AG04450 (cell line): ENCODE results near the gene CPNE2. TPM values are rescaled to one million over a fixed set of nuclear protein-coding genes. Genes with fewer than 3 reads are reported as not detected.

Experiments used
- CTCF ChIA-PET: fragments of 300-600, 350-600 bp; formaldehyde crosslinking; extraction: SDS; loops from one replicate; lab custom pipeline; 2022; ENCODE audit warnings: antibody characterized with exemption, inconsistent platforms; lab: Charles Lee
- POLR2A ChIA-PET: fragments of 350-600 bp; formaldehyde crosslinking; extraction: SDS; loops from one replicate; lab custom pipeline; 2021; ENCODE audit warnings: antibody characterized with exemption, inconsistent platforms; lab: Yijun Ruan, JAX
- DNase-seq: peaks from one replicate; pipeline ENCODE4 v3.0.0-alpha.2; 2011; ENCODE audit warnings: low read depth, low spot score
- H3K27ac ChIP-seq: one replicate; pipeline ENCODE4 v1.5.1; 2012; ENCODE audit warnings: low read depth, low read length, control low read depth
- H3K27me3 ChIP-seq: one replicate; pipeline ENCODE4 v1.6.0; 2012; ENCODE audit warnings: low read length; ENCODE audit not compliant: control insufficient read depth, insufficient read depth
- H3K4me3 ChIP-seq: 2 replicates; pipeline ENCODE4 v1.5.1; 2011; ENCODE audit warnings: mild to moderate bottlenecking, low read depth, low read length, control low read depth
- H3K9me3 ChIP-seq: 2 replicates; pipeline ENCODE4 v1.5.1; 2012; ENCODE audit warnings: low read length; ENCODE audit not compliant: control insufficient read depth, insufficient read depth
- CTCF ChIP-seq: IDR thresholded peaks from 2 replicates; pipeline ENCODE4 v1.5.1; 2011; ENCODE audit warnings: low read depth, low read length, control low read depth, inconsistent platforms
- polyA plus RNA-seq: library from polyadenylated mRNA; depleted of rRNA; stranded (reverse); fragments of >200 nt; gene quantifications from 2 replicates; pipeline ENCODE4 v1.2.3, GENCODE V29; 2011

The CPNE2 gene
- polyA plus RNA-seq, 1 experiment, result 26.2 TPM

- H3K27ac ChIP-seq, result no peak overlapping the region
- H3K27me3 ChIP-seq, result no peaks in the 10 kb centered on the region
- CTCF ChIA-PET, result interaction anchor here (1.0 to 1.3 kb wide), 2 partner anchors 67 to 366 kb away, joined by 3 to 4 read pairs; partner anchors contain the start of gene CPNE2
- POLR2A ChIA-PET, result no interaction called here
- TF ChIP-seq CTCF, result no peak
- no peak overlapping the region for H3K4me3 ChIP-seq
- H3K9me3 ChIP-seq, result no peaks in the 10 kb centered on the region
- DNase-seq, result no peak
Observed at GRCh38 chr16:57159447-57159846, 67.1 kb downstream of the CPNE2 start.

GRCh38 chr16:57163842-57164241 lies 71.5 kb downstream of the CPNE2 start:
- CTCF ChIA-PET, result interaction anchor here (1.1 to 2.1 kb wide), 2 partner anchors 70 to 80 kb away, joined by 5 to 6 read pairs; no protein-coding TSS in a partner anchor

GRCh38 chr16:57165483-57165882 lies 73.1 kb downstream of the CPNE2 start:
- no peak for DNase-seq
- ChIA-PET POLR2A (interaction anchor here (0.7 kb wide), 1 partner anchor 24 kb away, joined by 3 read pairs; no protein-coding TSS in a partner anchor), CTCF (no interaction called here)
- no peaks in the 10 kb centered on the region for H3K9me3 ChIP-seq
- no peak overlapping the region for H3K27ac ChIP-seq
- no peak overlapping the region for H3K4me3 ChIP-seq
- no peak for TF ChIP-seq CTCF
- H3K27me3 ChIP-seq, result no peaks in the 10 kb centered on the region

More at GRCh38 chr16:57163842-57164241, 71.5 kb downstream of the CPNE2 start:
- no peak overlapping the region for H3K27ac ChIP-seq
- POLR2A ChIA-PET, result no interaction called here
- DNase-seq, result no peak
- no peak overlapping the region for H3K4me3 ChIP-seq
- no peaks in the 10 kb centered on the region for H3K27me3 ChIP-seq
- H3K9me3 ChIP-seq, result no peaks in the 10 kb centered on the region
- TF ChIP-seq CTCF, result no peak

GRCh38 chr16:57165938-57166337 lies 73.6 kb downstream of the CPNE2 start:
- no peak for DNase-seq
- no peak for TF ChIP-seq CTCF
- H3K27me3 ChIP-seq, result no peaks in the 10 kb centered on the region
- POLR2A ChIA-PET, result interaction anchor here (0.7 kb wide), 1 partner anchor 24 kb away, joined by 3 read pairs; no protein-coding TSS in a partner anchor
- no peak overlapping the region for H3K4me3 ChIP-seq
- no peaks in the 10 kb centered on the region for H3K9me3 ChIP-seq
- H3K27ac ChIP-seq, result no peak overlapping the region
- CTCF ChIA-PET, result interaction anchor here (1.4 to 1.7 kb wide), 2 partner anchors 82 to 298 kb away, joined by 4 to 10 read pairs; no protein-coding TSS in a partner anchor

GRCh38 chr16:57166451-57166850 lies 74.1 kb downstream of the CPNE2 start:
- Histone ChIP-seq H3K9me3 (no peaks in the 10 kb centered on the region), H3K27ac (no peak overlapping the region), H3K4me3 (no peak overlapping the region), H3K27me3 (no peaks in the 10 kb centered on the region)
- TF ChIP-seq CTCF, result no peak
- POLR2A ChIA-PET, result no interaction called here
- no peak for DNase-seq
- CTCF ChIA-PET, result interaction anchor here (1.4 to 1.7 kb wide), 2 partner anchors 82 to 299 kb away, joined by 4 to 10 read pairs; no protein-coding TSS in a partner anchor
